GM19043 (cell line): ENCODE results near the gene CT45A7.
"Not testable (repeated sequence)": the region's sequence is repeated elsewhere in the genome, so short reads cannot be mapped to it uniquely, and the experiment has no call there.

Experiments
- ATAC-seq: cut with Tn5 transposase; IDR thresholded peaks from one replicate; pipeline ENCODE4 v1.9.1; 2021; ENCODE audit warnings: low read depth; ENCODE audit not compliant: unreplicated experiment

The CT45A7 gene

GRCh38 chrX:135837180-135837579 is at the start of gene CT45A7:
TSS of gene CT45A7 (minus strand) at chrX:135837280. CDS start at chrX:135833533, 3,747 bp downstream.
- ATAC-seq: not testable (repeated sequence)

GRCh38 chrX:135882741-135883140 is 45.7 kb upstream of the CT45A7 start:
- ATAC-seq: not testable (repeated sequence)

- ATAC-seq: not testable (repeated sequence)
Measured at GRCh38 chrX:135871712-135872111, 34.6 kb upstream of the CT45A7 start, which contains the start of gene CT45A9. TSS of gene CT45A9 (minus strand) at chrX:135871812. CDS start at chrX:135868061, 3,751 bp downstream.

GRCh38 chrX:135854438-135854837 is 17.4 kb upstream of the CT45A7 start, which contains the start of gene CT45A8:
TSS of gene CT45A8 (minus strand) at chrX:135854538. CDS start at chrX:135850783, 3,755 bp downstream.
- not testable (repeated sequence) for ATAC-seq

- not testable (repeated sequence) for ATAC-seq
Measured at GRCh38 chrX:135819912-135820311, 17.2 kb downstream of the CT45A7 start, which contains the start of gene CT45A2. TSS of gene CT45A2 (minus strand) at chrX:135820012. CDS start at chrX:135816265, 3,747 bp downstream.

- not testable (repeated sequence) for ATAC-seq
Measured at GRCh38 chrX:135802687-135803086, 34.4 kb downstream of the CT45A7 start, which contains the start of gene CT45A6. TSS of gene CT45A6 (minus strand) at chrX:135802787. CDS start at chrX:135798993, 3,794 bp downstream.

- ATAC-seq: not testable (repeated sequence)
Measured at GRCh38 chrX:135785403-135785802, 51.7 kb downstream of the CT45A7 start, which contains the start of gene CT45A5. TSS of gene CT45A5 (minus strand) at chrX:135785503. CDS start at chrX:135781729, 3,774 bp downstream.
